ENCODE measurements around the gene VENTX.
"Not testable (repeated sequence)": the region's sequence is repeated elsewhere in the genome, so short reads cannot be mapped to it uniquely, and the experiment has no call there.

Gene VENTX

DNA sequence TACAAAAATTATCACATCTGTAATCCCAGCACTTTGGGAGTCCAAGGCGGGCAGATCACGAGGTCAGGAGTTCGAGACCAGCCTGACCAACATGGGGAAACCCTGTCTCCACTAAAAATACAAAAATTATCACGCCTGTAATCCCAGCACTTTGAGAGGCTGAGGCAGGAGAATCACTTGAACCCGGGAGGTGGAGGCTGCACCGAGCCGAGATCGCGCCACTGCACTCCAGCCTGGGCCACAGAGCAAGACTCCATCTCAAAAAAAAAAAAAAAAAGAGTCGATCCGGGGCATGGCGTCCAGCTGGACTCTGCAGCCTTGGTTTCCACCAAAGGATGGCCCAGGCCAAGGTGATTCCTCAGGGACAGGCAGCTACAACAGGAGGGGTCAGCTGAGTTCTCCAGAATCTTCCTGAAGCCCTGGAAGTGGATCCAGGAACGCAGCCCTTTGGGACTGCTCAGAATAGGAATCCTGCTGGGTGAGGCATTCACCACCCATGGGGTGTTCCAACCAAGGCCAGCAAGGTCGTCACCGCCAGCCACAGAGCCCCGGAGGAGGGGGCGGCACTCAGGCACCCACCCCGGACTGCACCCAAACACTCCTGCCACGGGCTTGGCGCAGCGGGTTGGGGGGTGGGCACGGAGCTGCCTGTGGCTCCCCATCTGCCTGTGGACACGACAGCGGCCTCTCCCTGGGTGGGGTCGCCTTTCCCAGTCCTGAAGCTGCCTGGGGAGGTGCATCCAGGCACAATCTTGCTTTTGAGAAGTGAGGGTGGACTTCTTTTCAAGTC, 19.7 kb upstream of the VENTX start:
- DNase-seq: no peak

DNA sequence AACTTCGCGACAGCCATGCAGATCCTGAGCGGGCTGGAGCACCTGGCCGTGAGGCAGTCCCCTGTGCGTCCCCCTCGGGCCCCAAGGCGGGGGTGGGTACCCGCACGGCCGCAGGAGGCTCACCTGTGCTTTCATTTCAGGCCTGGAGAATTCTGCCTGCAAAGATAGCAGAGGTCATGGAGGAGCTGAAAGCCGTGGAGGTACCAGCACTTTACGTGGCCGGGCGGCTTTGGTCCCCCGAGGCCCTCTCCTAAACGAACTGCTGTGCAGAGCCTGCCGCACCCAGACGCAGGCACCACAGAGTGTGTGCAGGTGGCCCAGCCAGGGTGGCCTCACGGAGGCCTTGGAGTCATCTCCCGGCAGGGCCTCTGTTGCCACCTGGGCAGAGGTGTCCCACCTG, 18.8 kb upstream of the VENTX start:
- DNase-seq: no peak

DNA sequence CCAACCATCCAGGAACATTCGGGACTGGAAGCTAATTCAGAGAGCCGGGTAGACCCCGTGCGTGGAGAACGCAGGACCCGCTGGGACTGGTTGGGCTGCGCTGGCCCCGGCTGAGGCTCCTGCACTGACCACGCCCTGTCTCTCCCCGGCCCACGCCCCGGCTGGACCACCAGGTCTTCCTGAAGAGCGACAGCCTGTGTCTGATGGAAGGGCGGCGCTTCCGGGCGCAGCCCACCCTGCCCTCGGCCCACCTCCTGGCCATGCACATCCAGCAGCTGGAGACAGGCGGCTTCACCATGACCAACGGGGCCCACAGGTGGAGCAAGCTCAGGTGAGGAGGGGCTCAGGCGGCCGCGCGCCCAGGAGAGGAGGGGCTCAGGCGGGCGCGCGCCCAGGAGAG, 17.9 kb upstream of the VENTX start:
- peak; percentile 74 for DNase-seq

DNA sequence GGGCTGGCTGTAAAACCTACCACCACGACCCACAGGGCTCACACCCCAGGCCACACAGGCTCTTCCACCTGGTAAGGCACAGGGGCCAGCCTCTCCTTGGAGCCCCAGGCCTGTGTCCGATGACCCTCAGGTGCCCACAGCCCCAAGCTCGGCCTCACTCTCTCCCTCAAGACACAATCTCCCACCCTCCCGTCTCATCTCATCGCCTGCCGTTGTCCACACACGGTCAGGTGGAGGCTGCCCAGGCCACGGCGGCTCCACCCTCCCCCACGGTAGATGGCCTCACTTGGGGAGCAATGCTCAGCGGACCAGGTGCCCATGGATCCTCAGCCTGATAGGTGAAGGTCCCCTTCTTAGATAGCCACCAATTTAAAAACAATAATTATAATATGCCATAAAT, 16.3 kb upstream of the VENTX start:
- no peak for DNase-seq

DNA sequence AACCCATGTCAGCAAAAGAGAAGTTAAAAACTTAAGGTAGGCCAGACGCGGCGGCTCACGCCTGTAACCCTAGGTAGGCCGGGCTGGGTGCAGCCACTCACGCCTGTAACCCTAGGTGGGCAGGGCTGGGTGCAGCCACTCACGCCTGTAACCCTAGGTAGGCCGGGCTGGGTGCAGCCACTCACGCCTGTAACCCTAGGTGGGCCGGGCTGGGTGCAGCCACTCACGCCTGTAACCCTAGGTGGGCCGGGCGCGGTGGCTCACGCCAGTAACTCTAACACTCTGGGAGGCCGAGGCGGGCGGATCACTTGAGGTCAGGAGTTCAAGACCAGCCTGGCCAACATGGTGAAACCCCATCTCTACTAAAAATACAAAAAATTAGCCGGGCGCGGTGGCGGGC, 15.9 kb upstream of the VENTX start:
- DNase-seq: not testable (repeated sequence)

DNA sequence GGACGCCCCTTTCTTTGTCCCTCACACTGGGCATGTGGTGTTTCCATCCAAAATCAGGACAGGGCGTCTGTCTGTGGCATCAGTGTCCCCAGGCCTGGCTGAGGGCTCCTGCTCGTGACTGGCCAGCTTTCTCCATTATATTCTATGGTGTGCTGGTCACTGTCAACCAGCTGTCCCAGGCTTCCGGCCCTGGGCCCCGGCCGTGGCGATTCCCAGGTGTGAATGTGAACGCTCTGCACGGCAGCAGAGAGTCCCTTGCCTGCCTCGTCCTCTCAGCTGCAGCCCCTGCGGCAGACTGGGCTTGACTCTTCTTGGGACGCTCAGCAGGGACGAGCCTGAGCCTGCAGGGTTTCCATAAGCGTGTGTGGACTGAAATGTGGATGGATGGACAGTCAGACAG, 13.6 kb upstream of the VENTX start:
- DNase-seq: no peak

DNA sequence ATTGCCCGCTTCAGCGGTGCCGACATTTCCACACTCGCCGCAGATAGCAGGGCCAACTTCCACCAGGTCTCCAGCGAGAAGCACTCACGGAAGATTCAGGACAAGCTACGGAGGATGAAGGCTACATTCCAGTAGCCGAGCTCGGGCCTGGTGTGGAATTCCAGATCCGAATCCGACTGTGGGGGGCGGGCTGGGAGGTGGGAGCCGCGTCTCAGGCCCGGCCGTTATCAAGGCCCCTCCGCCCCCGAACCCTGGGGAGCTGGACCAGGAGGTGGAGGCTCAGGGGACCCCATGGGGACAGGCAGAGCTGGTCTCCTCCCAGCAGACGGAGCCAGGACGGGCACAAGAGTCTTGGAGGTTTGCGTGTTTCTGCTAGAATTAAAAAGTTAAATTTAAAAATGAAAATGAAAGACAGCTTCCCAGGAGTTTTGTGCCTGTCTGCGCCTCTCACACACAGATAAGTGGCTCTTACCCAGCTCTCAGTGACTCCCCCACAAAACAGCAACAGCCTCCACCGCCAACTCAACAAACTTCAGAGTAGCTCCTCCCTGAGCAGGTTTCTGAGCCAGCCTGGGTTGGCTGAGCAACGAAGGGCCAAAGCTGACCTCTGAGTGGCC, 12.8 kb upstream of the VENTX start:
- no peak for DNase-seq

DNA sequence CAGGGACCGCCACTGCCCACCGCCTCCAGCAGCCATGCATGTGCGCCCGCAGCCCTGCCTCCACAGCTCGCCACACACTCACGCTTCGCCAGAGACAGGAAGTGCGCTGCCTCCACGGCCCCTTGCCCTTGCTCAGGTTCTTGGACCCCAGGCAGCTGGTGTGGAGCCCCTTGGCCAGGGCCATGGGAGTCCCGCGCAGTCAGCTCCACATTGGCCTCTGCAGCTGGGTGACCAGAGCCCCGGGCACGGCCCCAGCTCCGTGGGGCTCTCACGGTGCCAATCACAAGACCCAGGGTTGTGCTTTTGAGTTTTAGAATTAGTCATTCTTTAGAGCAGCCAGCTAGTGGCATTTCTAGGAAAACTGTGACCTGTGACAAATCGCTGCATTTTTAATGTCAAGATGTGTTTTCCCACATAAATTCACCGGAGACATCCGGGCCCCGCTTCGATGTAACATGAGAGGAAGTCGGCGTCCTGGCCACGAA, 11.9 kb upstream of the VENTX start:
- DNase-seq: no peak

DNA sequence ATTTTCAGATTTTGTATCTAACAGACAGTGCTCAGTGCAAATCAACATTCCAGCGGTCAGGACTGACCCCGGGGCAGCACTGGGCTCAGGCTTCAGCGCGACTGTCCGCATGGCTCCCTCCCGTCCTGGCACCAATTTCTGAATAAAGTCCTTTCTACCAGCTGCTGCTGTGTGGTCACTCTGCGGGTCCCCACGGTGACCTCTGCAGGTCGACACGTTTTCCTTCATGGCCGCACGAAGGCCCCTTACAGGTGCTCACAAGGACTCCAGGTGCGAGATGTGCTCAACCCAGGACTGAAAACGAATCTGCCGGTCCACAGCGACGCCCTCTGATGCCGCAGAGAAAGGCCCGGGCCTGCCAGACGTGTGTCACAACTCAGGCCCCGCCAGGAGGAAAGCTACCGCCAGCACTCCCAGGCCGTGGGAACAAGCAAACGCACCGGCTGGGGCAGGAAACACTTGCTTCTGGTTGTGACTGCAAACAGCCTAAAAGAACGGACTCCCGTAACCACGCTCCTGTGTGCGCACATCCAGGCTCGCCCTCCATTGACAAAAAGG, 11.3 kb upstream of the VENTX start:
- no peak for DNase-seq

DNA sequence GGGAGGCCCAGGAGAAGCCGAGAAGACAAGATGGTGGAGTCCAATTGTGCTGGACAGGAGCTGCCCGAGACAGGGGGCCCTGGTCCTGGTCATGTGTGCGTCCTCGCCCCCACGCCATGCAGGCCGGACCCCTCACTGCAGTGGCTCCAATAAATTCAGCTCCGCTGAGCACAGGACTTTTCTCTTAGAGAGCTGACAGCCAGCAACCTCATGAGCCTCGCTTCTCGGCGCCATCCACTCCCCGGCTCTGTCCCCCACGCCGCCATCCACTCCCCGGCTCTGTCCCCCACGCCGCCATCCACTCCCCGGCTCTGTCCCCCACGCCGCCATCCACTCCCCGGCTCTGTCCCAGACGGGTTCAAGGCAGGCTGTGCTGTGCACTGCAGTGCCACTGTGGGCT, 10.4 kb upstream of the VENTX start:
- DNase-seq: no peak

DNA sequence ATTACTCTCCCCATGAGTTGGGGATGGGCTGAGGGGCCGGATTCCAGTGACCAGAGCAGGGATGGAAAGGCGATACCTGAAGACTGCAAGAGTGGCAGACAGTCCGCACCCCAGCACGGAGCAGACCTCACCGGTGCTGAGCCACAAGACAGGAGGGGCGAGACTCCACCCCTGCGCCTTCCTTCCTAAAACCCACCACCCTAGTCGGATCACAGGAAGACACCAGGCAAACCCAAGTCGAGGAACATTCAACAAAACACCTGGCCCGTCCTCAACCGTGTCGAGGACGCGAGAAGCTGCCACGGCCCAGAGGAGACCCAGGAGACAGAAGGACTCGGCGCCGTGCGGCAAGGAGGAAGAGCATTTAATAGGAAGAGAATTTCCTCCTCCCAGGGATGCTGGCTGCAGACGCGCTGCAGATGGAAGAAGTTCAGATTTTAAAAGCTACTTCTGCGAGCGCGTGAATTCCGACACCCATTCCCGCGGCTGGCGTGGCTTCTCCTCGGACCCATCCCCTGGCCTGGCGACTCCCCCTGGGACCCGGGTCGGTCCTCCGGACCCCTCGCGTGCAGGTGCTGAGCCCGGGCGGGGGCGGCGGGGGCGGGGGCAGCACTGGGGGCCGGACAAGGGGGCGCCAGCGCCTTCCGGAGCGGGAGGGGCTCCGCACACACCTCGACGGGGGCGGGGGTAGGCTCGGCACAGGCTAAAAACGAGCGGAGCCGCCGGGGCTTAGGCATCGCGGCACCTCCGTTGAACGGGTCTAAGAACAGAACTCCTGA, 8.2 kb upstream of the VENTX start:
- DNase-seq: no peak

DNA sequence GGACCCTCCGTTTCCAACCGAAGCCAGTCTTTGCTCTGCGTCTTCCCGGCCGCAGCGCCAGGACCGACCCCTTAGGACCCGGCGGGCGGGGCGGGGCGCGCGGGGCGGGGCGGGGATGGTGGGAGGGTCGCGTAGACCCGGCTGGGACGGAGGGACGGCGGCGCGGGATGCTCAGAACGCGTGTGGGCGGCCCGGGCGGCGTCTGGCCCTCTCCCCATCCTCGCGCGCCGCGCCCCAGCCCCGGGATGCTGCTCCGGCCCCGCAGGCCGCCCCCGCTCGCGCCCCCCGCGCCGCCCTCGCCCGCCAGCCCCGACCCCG, 7.7 kb upstream of the VENTX start, which contains the start of gene UTF1:
Gene UTF1 (plus strand): TSS at position 174 of the 318 bp plus-strand sequence. CDS start 72 bp downstream, at position 246.
- no peak for DNase-seq

DNA sequence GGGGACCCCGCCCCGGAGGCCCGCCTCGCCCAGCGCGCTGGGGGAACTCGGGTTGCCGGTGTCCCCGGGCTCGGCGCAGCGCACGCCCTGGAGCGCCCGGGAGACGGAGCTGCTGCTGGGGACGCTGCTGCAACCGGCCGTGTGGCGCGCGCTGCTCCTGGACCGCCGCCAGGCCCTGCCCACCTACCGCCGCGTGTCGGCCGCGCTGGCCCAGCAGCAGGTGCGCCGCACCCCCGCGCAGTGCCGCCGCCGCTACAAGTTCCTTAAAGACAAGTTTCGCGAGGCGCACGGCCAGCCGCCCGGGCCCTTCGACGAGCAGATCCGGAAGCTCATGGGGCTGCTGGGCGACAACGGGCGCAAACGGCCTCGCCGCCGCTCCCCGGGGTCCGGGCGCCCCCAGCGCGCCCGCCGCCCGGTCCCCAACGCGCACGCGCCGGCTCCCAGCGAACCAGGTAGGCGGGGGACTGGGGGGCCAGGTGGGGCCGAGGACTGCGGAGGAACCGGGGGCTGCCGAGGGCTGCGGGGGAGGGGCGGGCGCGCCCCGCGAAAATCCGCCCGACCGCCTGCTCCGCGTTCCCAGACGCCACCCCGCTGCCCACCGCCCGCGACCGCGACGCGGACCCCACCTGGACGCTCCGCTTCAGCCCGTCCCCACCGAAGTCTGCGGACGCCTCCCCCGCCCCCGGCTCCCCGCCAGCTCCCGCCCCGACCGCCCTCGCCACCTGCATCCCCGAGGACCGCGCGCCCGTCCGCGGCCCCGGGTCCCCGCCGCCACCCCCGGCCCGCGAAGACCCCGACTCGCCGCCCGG, 7.1 kb upstream of the VENTX start:
- no peak for DNase-seq

DNA sequence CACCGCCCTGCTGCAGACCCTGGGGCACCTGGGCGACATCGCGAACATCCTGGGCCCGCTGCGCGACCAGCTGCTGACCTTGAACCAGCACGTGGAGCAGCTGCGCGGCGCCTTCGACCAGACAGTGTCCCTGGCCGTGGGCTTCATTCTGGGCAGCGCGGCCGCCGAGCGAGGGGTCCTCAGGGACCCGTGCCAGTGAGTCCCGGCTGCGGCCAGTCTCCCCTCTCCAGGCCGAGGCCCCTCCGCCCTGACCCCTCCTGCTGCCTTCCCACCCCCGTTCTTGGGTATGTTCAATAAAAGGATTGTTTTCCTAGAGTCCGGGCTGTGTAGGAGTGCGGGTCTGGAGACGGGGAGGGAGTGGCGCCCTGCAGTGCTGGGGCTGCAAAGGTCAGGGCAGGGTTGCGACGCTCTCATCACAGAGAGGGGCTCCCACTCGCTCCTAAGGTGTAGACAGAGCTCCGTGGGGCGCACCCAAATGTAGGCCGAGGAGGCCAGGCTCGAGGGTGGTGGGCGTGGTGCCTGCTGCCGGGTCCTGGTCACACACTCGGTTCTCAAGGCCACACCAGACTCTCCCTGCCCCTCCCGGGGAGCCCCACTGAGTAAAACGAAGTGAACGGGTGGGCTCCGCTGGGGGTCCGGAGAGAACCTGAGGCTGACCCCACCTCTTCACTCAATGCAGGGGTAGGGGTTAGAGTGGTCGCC, 6.3 kb upstream of the VENTX start:
- no peak for DNase-seq

DNA sequence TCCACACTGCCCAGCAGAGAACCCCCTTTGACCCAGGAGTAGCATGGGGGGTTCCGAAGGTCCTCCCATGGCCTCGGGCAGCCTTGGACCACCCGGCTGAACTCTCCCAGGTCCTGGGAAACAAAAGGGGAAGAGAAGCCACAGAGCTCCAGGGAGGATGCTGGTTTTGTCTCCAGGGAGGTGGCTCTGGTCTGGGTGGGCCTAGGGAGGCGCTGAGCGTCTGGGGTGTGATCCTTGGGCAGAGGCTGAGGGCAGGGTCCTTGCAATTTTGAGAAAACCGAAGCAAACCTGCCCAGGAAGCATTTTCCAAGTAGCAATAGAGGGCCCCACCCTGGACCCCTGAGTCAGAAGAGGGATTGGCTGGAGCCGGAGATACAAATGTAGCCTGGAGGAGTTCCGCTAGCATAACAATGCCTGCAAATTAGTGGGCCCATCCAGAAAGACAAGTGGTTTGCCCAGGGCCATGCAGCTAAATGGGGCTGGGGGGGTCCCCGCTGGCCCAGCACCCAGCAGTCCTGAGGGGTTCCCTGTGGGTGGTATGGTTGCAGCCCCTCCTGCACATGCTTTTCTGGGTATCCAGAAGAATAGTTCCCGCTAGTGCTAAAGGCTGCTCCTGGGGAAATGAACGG, 5.6 kb upstream of the VENTX start:
- DNase-seq: no peak

DNA sequence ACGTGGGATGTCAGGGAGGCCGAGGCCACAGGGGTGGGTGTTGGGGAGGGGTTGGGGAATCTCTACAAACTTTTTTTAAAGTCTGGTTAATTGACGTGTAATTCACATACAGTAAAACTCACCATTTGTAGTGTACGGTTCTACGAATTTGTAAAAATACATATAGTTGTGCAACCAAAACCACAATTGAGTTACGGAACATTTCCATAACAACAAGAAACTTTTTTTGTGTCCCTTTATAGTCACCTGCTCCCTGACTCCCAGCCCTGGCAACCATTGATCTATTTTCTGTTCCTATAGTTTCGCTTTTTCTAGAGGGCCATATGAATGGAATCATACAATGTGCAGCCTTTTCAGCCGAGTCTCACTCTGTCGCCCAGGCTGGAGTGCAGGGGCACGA, 2.9 kb upstream of the VENTX start:
- DNase-seq: not testable (repeated sequence)

DNA sequence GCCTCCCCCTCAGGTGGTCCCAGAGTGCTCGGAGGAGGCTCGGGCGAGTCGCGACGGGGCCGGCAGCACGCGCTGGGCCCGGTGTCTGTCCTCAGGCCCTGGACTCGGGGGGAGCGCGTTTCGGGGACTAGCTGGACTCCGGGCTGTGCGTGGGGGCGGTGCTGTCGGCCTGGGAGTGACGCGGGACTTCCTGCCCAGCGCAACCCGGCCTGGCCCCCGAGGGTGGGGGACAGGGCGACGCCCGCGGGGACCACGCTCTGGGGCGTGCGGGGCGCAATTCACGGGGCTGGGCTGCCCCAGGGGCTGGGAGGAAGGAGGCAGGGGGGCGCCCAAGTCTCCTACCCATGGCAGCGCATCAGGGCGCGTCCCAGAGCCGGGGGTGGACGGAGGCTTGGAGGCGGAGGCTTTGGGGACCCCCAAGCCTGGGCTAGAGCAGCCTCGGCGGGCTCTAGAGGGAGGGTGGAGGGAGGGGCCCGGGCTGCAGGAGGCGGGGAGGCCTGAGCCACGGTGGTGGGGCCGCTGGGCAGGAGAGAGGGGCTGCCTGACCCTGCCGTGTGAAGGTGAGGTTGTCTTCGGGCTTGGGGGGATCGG, 2.3 kb upstream of the VENTX start:
- DNase-seq: no peak

DNA sequence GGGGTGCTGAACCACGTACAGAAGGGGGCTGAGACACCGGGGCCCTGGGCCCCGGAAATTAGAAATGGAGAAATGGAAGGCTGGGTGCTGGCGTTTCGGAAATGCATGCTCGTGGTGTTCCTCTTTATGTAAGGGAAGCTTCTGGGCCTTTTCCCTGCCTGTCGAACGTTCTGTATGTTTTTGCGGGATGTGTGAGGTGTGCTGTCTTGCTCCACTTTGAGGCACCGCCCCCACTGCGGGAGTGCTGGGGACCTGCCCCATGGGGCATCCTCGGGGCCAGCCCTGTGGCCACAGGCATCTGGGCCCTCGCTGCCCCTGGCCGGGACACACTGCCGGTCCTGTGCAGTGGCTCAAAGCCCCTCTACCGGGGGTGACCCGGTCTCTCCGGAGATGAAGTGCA, 1.7 kb upstream of the VENTX start:
- no peak for DNase-seq

DNA sequence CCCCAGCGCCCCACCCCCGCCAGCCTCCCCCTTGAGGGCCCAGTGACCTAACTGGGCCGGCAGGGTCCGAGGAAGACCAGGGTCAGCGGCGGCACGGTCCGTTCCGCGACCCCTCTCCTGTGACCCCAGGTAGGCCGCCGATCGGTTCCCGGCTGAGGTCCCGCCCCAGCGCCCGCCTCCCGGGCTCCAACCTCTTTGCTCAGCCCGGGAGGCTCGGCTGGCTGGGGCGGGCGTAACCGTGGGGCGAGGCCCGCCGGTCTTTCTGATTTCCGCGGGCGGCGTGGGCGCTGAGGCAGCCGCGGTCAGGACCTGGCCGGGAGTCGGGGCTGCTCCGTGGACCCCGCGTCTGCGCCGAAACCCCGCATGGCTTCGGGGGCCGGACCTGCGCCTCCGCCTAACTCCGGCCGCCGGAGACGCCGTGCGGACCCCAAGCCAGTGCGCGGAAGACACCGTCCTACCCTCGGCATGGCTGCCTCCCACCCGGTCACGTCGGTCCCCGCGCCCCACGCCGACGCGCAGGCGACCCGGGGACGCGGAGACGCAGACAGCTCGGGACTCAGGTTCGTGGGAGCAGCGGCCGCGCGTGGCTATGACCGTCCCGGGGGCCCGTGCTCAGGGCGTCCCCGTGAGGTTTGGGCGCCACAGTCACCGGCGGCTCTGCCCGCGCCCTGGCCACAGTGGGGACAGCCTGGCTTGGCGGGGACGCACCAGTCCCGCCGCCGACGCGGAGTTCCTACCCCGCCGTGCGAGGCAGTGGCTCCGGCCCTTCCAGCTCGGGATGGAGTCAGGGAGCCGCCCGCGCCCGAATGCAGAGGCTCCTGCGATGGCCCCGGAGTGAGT, 1.0 kb upstream of the VENTX start:
- no peak for DNase-seq

DNA sequence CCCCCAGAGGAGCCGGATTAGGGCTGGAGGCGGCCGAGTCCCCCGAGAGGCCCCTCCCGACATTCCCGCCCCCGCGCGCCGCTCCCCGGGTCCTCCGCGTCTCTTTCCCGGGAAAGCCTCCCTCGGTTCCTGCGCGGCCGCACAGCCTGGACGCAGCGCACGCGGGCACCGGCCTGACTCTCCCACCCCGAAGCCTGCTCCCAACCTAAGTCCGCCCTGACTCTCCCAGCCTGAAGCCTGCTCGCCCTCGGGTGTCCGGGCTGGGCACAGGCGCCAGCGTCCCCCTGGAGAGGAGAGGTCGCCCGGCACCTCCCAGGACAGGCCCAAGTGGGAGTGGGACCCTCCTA, 441 bp upstream of the VENTX start:
- DNase-seq: no peak

DNA sequence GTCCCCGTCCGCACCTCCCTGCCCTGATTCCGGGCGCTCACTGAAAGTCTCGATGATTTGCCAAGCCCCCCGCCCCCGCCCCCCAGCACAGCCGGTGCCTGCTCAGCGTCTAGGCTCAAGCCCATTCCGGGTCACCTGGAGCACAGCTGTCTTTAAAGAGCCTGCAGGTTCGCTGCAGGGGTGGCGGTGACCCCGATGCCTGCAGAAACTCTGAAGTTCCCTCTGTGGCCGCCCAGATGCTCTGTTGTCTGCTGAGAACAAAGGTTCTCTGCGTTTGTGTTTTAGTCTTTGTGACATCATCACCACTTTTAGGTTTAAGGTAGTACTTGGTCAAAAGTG, 780 bp downstream of the VENTX start:
- no peak for DNase-seq

Data from islet precursor cell (in vitro differentiated cells).